Left ventricle myocardium inferior (tissue), 1 donor: ENCODE data around the gene PDCD6IP. TPM values are rescaled to one million over a fixed set of nuclear protein-coding genes. Genes with fewer than 3 reads are reported as not detected.

Source experiments
- DNase-seq: peaks from one replicate; pipeline ENCODE4 v3.0.0-alpha.2; 2020
- H3K27ac ChIP-seq: fragments of 200-600 bp; replicated peaks from 2 replicates; pipeline ENCODE4 v1.8.0; 2021
- H3K27me3 ChIP-seq: fragments of 200-600 bp; 2 replicates; pipeline ENCODE4 v1.8.0; 2021; ENCODE audit warnings: low read depth
- H3K36me3 ChIP-seq: fragments of 200-600 bp; 2 replicates; pipeline ENCODE4 v1.8.0; 2021
- H3K4me1 ChIP-seq: fragments of 200-600 bp; 2 replicates; pipeline ENCODE4 v1.8.0; 2021
- H3K4me3 ChIP-seq: fragments of 200-600 bp; 2 replicates; pipeline ENCODE4 v1.8.0; 2021; ENCODE audit warnings: mild to moderate bottlenecking, moderate library complexity
- H3K9me3 ChIP-seq: fragments of 200-600 bp; replicated peaks from 2 replicates; pipeline ENCODE4 v1.8.0; 2021
- intact Hi-C: fragments of 100-400 bp; cut with micrococcal nuclease; formaldehyde crosslinking; loops from one replicate; pipeline ENCODE4 v1.11.0; 2022
- total RNA-seq: library from RNA; stranded (reverse); fragmentation: NEBNext Ultra II Directional; extraction: Animal tissue kit (Norgen Biotek cat#: 25700); gene quantifications from one replicate; pipeline ENCODE4 v1.2.1, GENCODE V29; 2021
- TF ChIP-seq, protein P1 (sequence below): fragments of 200-600 bp; IDR thresholded peaks from 2 replicates; pipeline ENCODE4 v1.8.0; 2021; ENCODE audit warnings: antibody characterized with exemption, mild to moderate bottlenecking, borderline replicate concordance
- donor health status: DM: no; HTN: yes; CAD: no; lungs with severe emphysema.

Gene PDCD6IP
- total RNA-seq, 1 donor from 2014 or later, result 129 TPM

DNA sequence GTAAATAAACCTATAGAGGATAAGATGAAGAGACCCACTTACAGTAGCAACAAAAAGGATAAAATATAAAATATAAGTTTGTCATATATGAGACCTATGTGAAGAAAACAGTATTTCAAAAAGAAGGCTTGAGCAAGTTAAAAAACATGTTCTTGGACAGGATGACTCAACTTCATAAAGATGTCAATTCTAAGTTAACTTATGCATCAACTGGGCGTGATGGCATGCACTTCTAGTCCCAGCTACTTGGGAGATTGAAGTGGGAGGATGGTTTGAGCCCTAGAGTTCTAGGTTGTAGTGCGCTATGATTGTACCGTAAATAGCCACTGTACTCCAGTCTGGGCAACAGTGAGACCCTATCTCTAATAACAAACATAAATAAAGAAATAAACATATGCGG, 59.7 kb downstream of the PDCD6IP start:
- Histone ChIP-seq H3K4me1 (peaks cover 25% of the 10 kb centered on the region), H3K4me3 (no peak overlapping the region), H3K36me3 (peaks cover 67% of the 10 kb centered on the region), H3K9me3 (no peaks in the 10 kb centered on the region), H3K27me3 (no peaks in the 10 kb centered on the region), H3K27ac (peak overlapping the region; percentile 37)
- TF ChIP-seq, protein P1, sequence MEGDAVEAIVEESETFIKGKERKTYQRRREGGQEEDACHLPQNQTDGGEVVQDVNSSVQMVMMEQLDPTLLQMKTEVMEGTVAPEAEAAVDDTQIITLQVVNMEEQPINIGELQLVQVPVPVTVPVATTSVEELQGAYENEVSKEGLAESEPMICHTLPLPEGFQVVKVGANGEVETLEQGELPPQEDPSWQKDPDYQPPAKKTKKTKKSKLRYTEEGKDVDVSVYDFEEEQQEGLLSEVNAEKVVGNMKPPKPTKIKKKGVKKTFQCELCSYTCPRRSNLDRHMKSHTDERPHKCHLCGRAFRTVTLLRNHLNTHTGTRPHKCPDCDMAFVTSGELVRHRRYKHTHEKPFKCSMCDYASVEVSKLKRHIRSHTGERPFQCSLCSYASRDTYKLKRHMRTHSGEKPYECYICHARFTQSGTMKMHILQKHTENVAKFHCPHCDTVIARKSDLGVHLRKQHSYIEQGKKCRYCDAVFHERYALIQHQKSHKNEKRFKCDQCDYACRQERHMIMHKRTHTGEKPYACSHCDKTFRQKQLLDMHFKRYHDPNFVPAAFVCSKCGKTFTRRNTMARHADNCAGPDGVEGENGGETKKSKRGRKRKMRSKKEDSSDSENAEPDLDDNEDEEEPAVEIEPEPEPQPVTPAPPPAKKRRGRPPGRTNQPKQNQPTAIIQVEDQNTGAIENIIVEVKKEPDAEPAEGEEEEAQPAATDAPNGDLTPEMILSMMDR, result no peak
- no peak for DNase-seq
- intact Hi-C loops, result no loop called here

DNA sequence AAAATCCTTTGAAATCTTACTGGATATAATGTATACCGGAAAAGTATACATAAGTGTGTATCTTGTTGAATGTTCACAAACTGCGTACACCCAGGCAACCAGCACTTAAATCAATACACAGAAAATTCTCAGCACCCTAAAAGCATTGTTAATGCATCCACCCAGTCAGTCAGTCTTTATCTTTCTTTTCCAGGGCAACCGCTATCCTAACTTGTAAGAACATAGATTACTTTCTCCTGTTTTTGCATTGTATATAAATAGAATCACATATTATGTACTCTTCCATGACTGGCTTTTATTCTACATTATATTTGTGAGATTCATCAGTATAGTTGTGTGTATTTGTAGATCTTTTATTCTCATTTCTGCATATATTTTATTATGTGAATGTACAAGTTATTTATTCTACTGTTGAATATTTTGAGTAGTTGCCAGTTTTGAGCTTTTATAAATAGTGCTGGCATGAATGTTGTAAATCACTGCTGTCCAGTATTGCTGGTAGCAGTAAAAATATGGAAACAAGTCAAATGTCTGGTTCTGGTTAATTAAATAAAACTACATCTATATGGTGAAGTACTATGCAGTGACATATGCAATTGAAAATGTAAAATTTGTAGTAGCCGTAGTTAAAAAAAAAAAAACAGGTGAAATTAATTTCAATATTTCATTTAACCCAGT, 62.1 kb downstream of the PDCD6IP start:
- Histone ChIP-seq H3K27me3 (no peaks in the 10 kb centered on the region), H3K4me3 (no peak overlapping the region), H3K36me3 (peaks cover 70% of the 10 kb centered on the region), H3K9me3 (no peaks in the 10 kb centered on the region), H3K4me1 (peaks cover 25% of the 10 kb centered on the region), H3K27ac (peak overlapping the region; percentile 40)
- no peak for DNase-seq
- TF ChIP-seq, protein P1, result no peak
- intact Hi-C loops, result no loop called here

DNA sequence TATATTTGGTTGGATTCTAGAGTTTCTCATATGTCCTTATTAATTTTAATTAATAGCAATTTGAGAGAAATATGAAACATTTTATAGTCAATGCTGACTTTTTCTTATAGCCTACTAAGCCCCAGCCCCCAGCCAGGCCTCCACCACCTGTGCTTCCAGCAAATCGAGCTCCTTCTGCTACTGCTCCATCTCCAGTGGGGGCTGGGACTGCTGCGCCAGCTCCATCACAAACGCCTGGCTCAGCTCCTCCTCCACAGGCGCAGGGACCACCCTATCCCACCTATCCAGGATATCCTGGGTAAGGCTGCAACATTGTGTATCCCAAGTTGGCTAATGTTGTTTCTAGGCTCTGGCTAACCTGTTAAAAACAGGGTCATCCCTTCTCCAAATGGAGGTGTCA, 66.7 kb downstream of the PDCD6IP start:
- intact Hi-C loops, result no loop called here
- H3K9me3 ChIP-seq, result no peaks in the 10 kb centered on the region
- TF ChIP-seq, protein P1, result no peak
- peaks cover 10% of the 10 kb centered on the region for H3K4me1 ChIP-seq
- H3K36me3 ChIP-seq, result peaks cover 53% of the 10 kb centered on the region
- H3K4me3 ChIP-seq, result no peak overlapping the region
- DNase-seq, result no peak
- H3K27ac ChIP-seq, result no peak overlapping the region
- no peaks in the 10 kb centered on the region for H3K27me3 ChIP-seq

DNA sequence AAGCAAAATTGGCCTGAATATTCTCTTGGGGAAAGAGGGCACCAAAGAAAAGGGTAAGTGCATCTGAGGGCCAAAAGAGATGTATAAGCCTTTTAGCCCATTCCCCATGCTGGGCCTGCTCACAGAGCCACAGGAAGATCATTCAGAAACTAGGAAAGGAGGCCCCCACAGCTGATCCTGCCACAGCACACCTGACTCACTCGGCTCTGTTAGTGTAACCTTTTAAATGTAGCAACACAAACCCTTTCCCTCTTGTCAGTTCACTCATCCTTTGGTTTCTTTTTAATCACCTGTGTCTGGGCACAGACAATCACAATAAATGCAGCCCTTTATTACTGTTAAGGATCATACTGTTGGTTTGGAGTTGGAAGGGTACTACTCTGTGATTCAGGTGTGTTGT, 69.9 kb downstream of the PDCD6IP start:
- intact Hi-C loops, result no loop called here
- Histone ChIP-seq H3K27me3 (no peaks in the 10 kb centered on the region), H3K9me3 (no peaks in the 10 kb centered on the region), H3K27ac (no peak overlapping the region), H3K4me3 (no peak overlapping the region), H3K4me1 (no peaks in the 10 kb centered on the region), H3K36me3 (peaks cover 45% of the 10 kb centered on the region)
- TF ChIP-seq, protein P1, result no peak
- no peak for DNase-seq

DNA sequence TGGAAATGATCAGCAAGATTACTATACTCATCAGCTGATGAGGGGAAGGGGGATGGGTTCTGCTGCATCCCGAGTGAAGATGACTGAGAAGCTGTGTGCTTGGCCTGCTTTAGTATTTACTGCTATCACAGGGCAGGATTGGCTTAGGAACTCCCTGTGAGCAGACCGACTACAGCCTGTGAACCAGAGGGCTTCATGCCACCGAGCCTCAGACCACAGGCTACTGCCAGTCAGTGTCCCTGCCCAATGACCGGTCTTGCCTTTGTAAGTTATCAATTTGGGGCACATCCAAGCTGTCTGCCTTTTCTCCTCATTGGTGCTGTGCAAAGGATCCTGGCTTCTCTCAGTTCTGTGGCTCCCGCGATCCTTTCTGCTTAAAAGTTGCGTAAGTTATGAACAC, 71.5 kb downstream of the PDCD6IP start:
- H3K4me3 ChIP-seq, result no peak overlapping the region
- no peaks in the 10 kb centered on the region for H3K4me1 ChIP-seq
- no peak overlapping the region for H3K27ac ChIP-seq
- DNase-seq, result no peak
- intact Hi-C loops, result no loop called here
- no peaks in the 10 kb centered on the region for H3K27me3 ChIP-seq
- no peaks in the 10 kb centered on the region for H3K9me3 ChIP-seq
- peaks cover 28% of the 10 kb centered on the region for H3K36me3 ChIP-seq
- TF ChIP-seq, protein P1, result no peak

DNA sequence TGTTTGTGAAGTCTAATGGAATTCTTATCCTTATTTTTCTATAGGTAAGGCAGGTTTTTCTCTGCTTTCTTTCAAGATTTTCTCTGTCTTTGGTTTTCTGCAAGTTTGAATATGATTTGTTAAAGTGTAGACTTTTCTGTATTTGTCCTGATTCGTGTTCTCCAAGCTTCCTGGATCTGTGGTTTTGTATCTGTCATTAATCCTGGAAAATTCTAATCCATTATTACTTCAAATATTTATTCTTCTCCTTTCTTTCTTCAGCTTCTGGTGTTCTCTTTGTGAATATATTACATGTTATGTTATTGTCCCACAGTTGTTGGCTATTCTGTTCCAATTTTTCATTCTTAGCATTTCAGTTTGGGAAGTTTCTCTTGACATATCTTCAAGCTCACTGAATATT, 76.4 kb downstream of the PDCD6IP start:
- Histone ChIP-seq H3K9me3 (no peaks in the 10 kb centered on the region), H3K27ac (no peak overlapping the region), H3K4me3 (no peak overlapping the region), H3K27me3 (no peaks in the 10 kb centered on the region), H3K4me1 (peaks cover 7% of the 10 kb centered on the region), H3K36me3 (no peaks in the 10 kb centered on the region)
- intact Hi-C loops, result no loop called here
- TF ChIP-seq, protein P1, result no peak
- no peak for DNase-seq
